ENCODE data around the gene ATG9B. TPM values are rescaled to one million over a fixed set of nuclear protein-coding genes. Genes with fewer than 3 reads are reported as not detected.

The ATG9B gene
- polyA plus RNA-seq, 2 donors = 36.0 to 143 TPM

DNA sequence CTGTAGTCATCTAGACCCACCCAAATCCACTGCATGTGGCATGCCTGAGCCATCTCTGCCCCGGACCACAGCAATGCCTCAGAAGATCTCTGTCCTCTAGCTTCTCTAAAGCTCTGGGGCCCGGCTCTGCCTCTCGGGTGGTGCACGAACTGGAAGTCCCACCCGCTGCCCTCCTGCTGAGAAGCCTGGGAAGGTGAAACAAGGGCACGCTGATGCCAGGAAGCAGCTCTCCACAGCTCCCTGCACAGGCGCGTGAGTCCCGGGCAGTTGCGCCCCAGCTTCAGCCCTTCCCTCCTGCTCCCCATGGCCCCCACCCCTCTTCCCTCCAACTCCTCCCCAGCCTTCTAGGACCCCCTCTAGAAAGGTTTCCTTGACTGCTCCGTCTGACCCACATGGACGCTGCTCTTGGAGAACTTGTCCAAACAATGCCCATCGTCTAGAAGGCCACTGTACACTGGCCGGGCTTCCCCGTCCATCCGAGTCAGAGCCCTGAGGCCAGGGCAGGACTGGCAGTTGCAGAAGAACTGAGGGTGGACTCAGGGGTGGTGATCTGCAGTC is 58.9 kb downstream of the ATG9B start:
- Histone ChIP-seq H3K27me3 (ENCODE audit: control insufficient read depth in 1 of 2, insufficient read depth in 2 of 2, low read length in 2 of 2) (no peaks in the 10 kb centered on the region), H3K4me1 (ENCODE audit: control insufficient read depth in 2 of 2, insufficient read depth in 2 of 2, low read length in 1 of 2) (no peaks in the 10 kb centered on the region), H3K9me3 (ENCODE audit: control insufficient read depth in 2 of 2, insufficient read depth in 1 of 2, low read depth in 1 of 2, low read length in 1 of 2) (peaks cover 0 to 3% of the 10 kb centered on the region in 2 donors), H3K36me3 (ENCODE audit: control insufficient read depth in 2 of 2, insufficient read depth in 2 of 2, low read length in 1 of 2) (no peaks in the 10 kb centered on the region), H3K27ac (ENCODE audit: low read depth in 2 of 2, low read length in 1 of 2) (no peak overlapping the region), H3K4me3 (ENCODE audit: low read depth in 1 of 2, low read length in 2 of 2) (no peak overlapping the region)
- WGBS, 2 donors = 67 to 68% methylated on average over 15 to 16 of the region's 16 CpGs

Other genes with a start within 250 kb of the ATG9B start
- gene TMEM176B, start 224.1 kb downstream of the ATG9B start, polyA plus RNA-seq = 10 to 100 TPM in 1 of 2 donors, 1 to 10 TPM in 1; 5.7 to 15.6 TPM
- gene TMEM176A, start 223.7 kb downstream of the ATG9B start, polyA plus RNA-seq = 1 to 10 TPM; 4.8 to 9.4 TPM
- gene AOC1, start 172.0 kb downstream of the ATG9B start, polyA plus RNA-seq = 1 to 10 TPM in 1 of 2 donors, under 1 TPM in 1; 0.75 to 1.6 TPM
- gene KCNH2, start 46.2 kb downstream of the ATG9B start, polyA plus RNA-seq = 1 to 10 TPM in 1 of 2 donors, under 1 TPM in 1; 0.88 to 2.0 TPM
- gene NOS3, start 33.5 kb downstream of the ATG9B start, polyA plus RNA-seq = 1 to 10 TPM; 4.5 to 4.9 TPM
- gene ABCB8, start 4.0 kb upstream of the ATG9B start, polyA plus RNA-seq = 10 to 100 TPM; 24.0 to 27.6 TPM
- gene ASIC3, start 24.0 kb upstream of the ATG9B start, polyA plus RNA-seq = 1 to 10 TPM; 1.1 to 4.2 TPM
- 1 to 10 TPM; 5.2 to 9.7 TPM for gene CDK5, start 33.4 kb upstream of the ATG9B start, polyA plus RNA-seq
- 10 to 100 TPM; 35.7 to 45.5 TPM for gene SLC4A2, start 35.1 kb upstream of the ATG9B start, polyA plus RNA-seq
- gene FASTK, start 56.3 kb upstream of the ATG9B start, polyA plus RNA-seq = 100 to 1,000 TPM in 1 of 2 donors, 10 to 100 TPM in 1; 80.0 to 144 TPM
- 10 to 100 TPM; 33.4 to 64.2 TPM for gene TMUB1, start 59.0 kb upstream of the ATG9B start, polyA plus RNA-seq
- 10 to 100 TPM; 60.8 to 98.8 TPM for gene AGAP3, start 62.0 kb upstream of the ATG9B start, polyA plus RNA-seq
- not detected for gene GBX1, start 143.2 kb upstream of the ATG9B start, polyA plus RNA-seq
- under 1 TPM in 1 of 2 donors, not detected in 1; 0.01 TPM for gene ASB10, start 162.8 kb upstream of the ATG9B start, polyA plus RNA-seq
- gene H2BK1, start 186.0 kb upstream of the ATG9B start, polyA plus RNA-seq = not detected
- gene ABCF2, start 202.7 kb upstream of the ATG9B start, polyA plus RNA-seq = 10 to 100 TPM in 1 of 2 donors, 1 to 10 TPM in 1; 8.6 to 19.8 TPM
- 10 to 100 TPM; 10.8 to 13.6 TPM for gene CHPF2, start 208.0 kb upstream of the ATG9B start, polyA plus RNA-seq
- gene SMARCD3, start 224.2 kb upstream of the ATG9B start, polyA plus RNA-seq = 1 to 10 TPM; 7.5 to 8.3 TPM

Measured in esophagus (tissue), 2 donors.